NCI-H2029 treated with DMSO at 0.1 percent for 48 hours (cell line): Measurements from ENCODE around the gene BPIFB6.

Source experiments
- DNase-seq: peaks from one replicate; lab custom pipeline; 2025; lab: John Stamatoyannopoulos, UW

BPIFB6 gene

DNA sequence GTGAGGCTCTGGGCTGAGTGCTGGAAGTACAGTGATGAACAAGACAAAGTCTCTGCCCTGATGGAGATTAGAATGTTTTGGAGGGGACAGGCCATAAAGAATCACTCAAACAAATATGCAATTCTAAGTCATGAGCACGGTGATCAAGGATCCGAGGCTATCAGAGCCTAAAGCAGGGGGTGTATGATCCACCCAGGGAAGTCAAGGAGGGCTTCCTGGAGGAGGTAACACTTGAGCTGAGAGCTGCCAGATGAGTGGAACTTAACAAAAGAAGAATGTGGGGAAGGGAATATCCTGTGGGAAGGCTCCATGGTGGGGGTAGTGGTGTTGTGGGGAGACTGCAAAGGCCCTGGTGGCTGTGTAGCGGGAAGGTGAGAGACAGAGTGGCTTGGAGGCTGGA lies 60.2 kb downstream of the BPIFB6 start:
- no peak for DNase-seq

DNA sequence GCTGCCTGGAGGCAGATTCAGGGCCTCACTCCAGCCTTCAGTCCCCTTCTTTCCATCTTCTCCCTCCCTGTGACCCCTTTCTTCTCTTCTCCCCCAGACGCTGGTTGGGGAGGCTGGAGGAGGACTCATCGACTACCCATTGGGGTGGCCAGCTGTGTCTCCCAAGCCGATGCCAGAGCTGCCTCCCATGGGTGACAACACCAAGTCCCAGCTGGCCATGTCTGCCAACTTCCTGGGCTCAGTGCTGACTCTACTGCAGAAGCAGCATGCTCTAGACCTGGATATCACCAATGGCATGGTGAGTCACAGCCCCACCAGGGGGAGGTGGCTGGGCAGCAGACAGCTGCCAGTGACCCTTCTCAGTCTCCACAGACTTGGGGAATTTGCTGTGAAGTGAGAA lies 60.9 kb downstream of the BPIFB6 start:
- DNase-seq, result no peak

DNA sequence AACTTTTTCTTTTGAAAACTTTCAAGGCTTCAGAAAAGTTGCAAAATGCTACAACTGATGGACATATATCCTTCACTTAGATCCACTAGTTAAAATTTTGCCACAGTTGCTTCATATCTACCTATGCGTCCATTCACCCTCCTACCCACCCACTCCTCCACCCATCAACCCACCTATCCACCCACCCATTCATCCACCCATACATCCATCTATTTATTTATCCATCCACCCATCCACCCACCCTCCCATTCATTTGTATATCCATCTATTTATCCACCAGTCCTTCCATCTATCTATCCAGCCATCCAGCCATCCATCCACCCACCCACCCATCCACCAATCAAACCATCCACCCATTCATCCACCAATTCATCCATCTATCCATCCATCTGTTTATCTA lies 61.6 kb downstream of the BPIFB6 start:
- DNase-seq, result no peak

DNA sequence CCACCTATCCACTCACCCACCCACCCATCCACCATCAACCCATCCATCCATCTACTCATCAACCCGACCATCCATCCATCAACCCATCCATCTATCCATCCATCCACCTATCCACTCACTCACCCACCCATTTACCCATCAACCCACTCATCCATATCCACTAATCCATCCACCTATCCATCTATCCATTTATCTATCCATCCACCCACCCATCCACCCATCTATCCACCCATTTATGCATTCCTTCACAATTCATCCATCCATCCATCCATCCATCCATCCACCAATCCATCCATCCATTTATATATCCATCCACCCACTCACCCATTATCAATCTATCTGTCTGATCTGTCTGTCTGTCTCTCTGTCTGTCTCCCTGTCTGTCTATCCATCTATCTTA lies 62.1 kb downstream of the BPIFB6 start:
- DNase-seq, result no peak
